Measurements from ENCODE around the gene TES.
A peak's percentile ranks its signal among the peaks of the same experiment; 100 is the strongest.

TES gene

GRCh38 chr7:116210345-116211005 lies at the start of gene TES:
Gene TES (plus strand): TSS chr7:116210539. CDS start chr7:116210708, 169 bp downstream.
- no peak for DNase-seq (ENCODE audit: low read depth)
- peak within 1 kb of the TSS; percentile 22 for H3K4me3 ChIP-seq (ENCODE audit: low read depth, low read length)
- TF ChIP-seq MYC (IDR thresholded peaks at IDR 0.05; ENCODE audit: low read depth, low read length), result no peak
- TF ChIP-seq CTCF (IDR thresholded peaks at IDR 0.05; ENCODE audit: low read depth, low read length), result no peak
- no peak for TF ChIP-seq POLR2A (IDR thresholded peaks at IDR 0.05; ENCODE audit: extremely low read depth, insufficient read length)
- TF ChIP-seq MAX (IDR thresholded peaks at IDR 0.05; ENCODE audit: low read depth, low read length), result no peak

GRCh38 chr7:116161728-116162127 lies 48.6 kb upstream of the TES start:
- no peak overlapping the region for H3K4me3 ChIP-seq (ENCODE audit: low read depth, low read length)
- DNase-seq (ENCODE audit: low read depth), result no peak
- TF ChIP-seq POLR2A (IDR thresholded peaks at IDR 0.05; ENCODE audit: extremely low read depth, insufficient read length) (no peak), CTCF (IDR thresholded peaks at IDR 0.05; ENCODE audit: low read depth, low read length) (no peak), MAX (IDR thresholded peaks at IDR 0.05; ENCODE audit: low read depth, low read length) (no peak), MYC (IDR thresholded peaks at IDR 0.05; ENCODE audit: low read depth, low read length) (no peak)

- no peak for DNase-seq (ENCODE audit: low read depth)
- H3K4me3 ChIP-seq (ENCODE audit: low read depth, low read length), result no peak overlapping the region
- TF ChIP-seq CTCF (IDR thresholded peaks at IDR 0.05; ENCODE audit: low read depth, low read length), result no peak
These were observed 48.1 kb upstream of the TES start for GRCh38 chr7:116162254-116162653.

GRCh38 chr7:116162992-116163391 lies 47.3 kb upstream of the TES start:
- no peak overlapping the region for H3K4me3 ChIP-seq (ENCODE audit: low read depth, low read length)
- DNase-seq (ENCODE audit: low read depth), result no peak
- TF ChIP-seq MYC (IDR thresholded peaks at IDR 0.05; ENCODE audit: low read depth, low read length) (no peak), CTCF (IDR thresholded peaks at IDR 0.05; ENCODE audit: low read depth, low read length) (no peak), POLR2A (IDR thresholded peaks at IDR 0.05; ENCODE audit: extremely low read depth, insufficient read length) (no peak), MAX (IDR thresholded peaks at IDR 0.05; ENCODE audit: low read depth, low read length) (no peak)

GRCh38 chr7:116164552-116165306 lies 45.6 kb upstream of the TES start:
- no peak for DNase-seq (ENCODE audit: low read depth)
- TF ChIP-seq MYC (IDR thresholded peaks at IDR 0.05; ENCODE audit: low read depth, low read length) (no peak), CTCF (IDR thresholded peaks at IDR 0.05; ENCODE audit: low read depth, low read length) (no peak), MAX (IDR thresholded peaks at IDR 0.05; ENCODE audit: low read depth, low read length) (no peak), POLR2A (IDR thresholded peaks at IDR 0.05; ENCODE audit: extremely low read depth, insufficient read length) (no peak)
- no peak overlapping the region for H3K4me3 ChIP-seq (ENCODE audit: low read depth, low read length)
